ENCODE data around the gene UBASH3B. TPM values are rescaled to one million over a fixed set of nuclear protein-coding genes. Genes with fewer than 3 reads are reported as not detected.

Gene UBASH3B
- total RNA-seq, 2 experiments from 2014 or later, result 54.7 to 73.0 TPM

DNA sequence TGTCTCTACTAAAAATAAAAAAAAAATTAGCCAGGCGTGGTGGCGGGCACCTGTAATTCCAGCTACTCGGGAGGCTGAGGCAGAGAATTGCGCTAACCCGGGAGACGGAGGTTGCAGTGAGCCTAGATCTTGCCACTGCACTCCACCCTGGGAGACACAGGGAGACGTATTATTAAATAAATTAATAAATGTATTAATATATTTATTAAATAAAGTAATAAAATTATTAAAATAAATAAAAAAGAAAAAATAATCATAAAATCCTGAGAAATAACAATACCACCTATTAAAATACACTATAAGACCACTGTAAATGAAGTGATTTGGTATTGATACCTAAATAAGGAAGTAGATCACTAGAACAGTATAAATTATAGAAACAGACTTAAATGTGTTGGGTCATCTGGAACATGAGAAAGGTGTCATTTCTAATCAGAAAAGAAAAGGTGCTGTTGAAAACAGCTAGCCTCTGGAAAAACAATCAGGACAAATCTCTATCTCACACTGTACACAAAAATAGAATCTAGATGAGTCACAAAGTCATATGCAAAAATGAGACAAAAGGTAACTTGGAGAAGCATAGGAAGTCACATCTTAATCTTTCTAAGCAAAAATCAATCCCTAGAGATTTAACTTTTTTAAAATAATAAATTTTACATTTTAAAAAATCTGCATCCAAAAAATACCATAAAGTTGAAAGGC, 43.2 kb upstream of the UBASH3B start:
- Histone ChIP-seq H3K9me2 (ENCODE audit: insufficient read depth, low read length) (no peaks in the 10 kb centered on the region), H3K27ac (ENCODE audit: low read depth, low read length, poor library complexity, severe bottlenecking) (no peak overlapping the region), H4K20me1 (ENCODE audit: insufficient read depth, low read length) (no peaks in the 10 kb centered on the region), H3K4me2 (ENCODE audit: low read length) (no peak overlapping the region), H3K9me3 (ENCODE audit: low read length) (no peaks in the 10 kb centered on the region), H3K36me3 (ENCODE audit: insufficient read depth, low read length) (no peaks in the 10 kb centered on the region), H3K4me1 (ENCODE audit: insufficient read depth, low read length, poor library complexity, severe bottlenecking) (no peaks in the 10 kb centered on the region), H2AFZ (ENCODE audit: low read length) (no peak overlapping the region), H3K4me3 (ENCODE audit: low read depth, low read length, poor library complexity, severe bottlenecking) (no peak overlapping the region), H3K79me2 (ENCODE audit: insufficient read depth, low read depth, low read length) (no peaks in the 10 kb centered on the region)
- BruUV-seq (replicated peaks), result no TSS peak
- DNase-seq (ENCODE audit: low spot score), result no peak
- POLR2A ChIA-PET, result interaction anchor here (0.6 to 0.9 kb wide), 6 partner anchors 10 to 806 kb away, joined by 3 to 7 read pairs (median 5); no protein-coding TSS in a partner anchor
- CTCF ChIA-PET (ENCODE audit: unreplicated experiment), result no interaction called here
- no peak for TF ChIP-seq EZH2phosphoT487 (IDR thresholded peaks at IDR 0.05; ENCODE audit: borderline replicate concordance, low read depth, low read length)
- TF ChIP-seq, protein P1, sequence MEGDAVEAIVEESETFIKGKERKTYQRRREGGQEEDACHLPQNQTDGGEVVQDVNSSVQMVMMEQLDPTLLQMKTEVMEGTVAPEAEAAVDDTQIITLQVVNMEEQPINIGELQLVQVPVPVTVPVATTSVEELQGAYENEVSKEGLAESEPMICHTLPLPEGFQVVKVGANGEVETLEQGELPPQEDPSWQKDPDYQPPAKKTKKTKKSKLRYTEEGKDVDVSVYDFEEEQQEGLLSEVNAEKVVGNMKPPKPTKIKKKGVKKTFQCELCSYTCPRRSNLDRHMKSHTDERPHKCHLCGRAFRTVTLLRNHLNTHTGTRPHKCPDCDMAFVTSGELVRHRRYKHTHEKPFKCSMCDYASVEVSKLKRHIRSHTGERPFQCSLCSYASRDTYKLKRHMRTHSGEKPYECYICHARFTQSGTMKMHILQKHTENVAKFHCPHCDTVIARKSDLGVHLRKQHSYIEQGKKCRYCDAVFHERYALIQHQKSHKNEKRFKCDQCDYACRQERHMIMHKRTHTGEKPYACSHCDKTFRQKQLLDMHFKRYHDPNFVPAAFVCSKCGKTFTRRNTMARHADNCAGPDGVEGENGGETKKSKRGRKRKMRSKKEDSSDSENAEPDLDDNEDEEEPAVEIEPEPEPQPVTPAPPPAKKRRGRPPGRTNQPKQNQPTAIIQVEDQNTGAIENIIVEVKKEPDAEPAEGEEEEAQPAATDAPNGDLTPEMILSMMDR (conservative IDR thresholded peaks at IDR 0.05; ENCODE audit: low read length), result no peak
- intact Hi-C loops (cut with micrococcal nuclease; ENCODE audit: unreplicated experiment), result no loop called here

DNA sequence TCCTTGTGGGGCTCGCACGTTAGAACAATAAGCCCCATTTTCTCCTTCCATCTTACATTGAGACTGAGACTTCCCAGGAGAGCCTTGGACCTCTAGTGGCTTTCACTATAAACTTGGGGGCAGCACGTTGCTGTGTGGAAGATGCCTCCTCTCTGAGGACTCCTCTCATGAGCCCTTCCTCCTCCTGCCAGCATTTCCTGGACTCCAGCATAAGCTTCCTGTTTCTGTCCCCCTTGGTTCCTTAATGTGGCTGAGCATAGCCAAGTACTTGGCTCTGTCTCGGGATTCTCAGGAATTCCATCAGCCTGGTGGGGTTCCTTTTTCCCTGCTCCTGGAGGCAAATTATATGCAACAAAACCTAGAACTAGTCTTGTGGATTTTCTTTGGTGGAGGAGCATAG, 38.8 kb upstream of the UBASH3B start:
- Histone ChIP-seq H3K27ac (ENCODE audit: low read depth, low read length, poor library complexity, severe bottlenecking) (no peak overlapping the region), H3K4me2 (ENCODE audit: low read length) (no peak overlapping the region), H4K20me1 (ENCODE audit: insufficient read depth, low read length) (no peaks in the 10 kb centered on the region), H3K36me3 (ENCODE audit: insufficient read depth, low read length) (no peaks in the 10 kb centered on the region), H3K79me2 (ENCODE audit: insufficient read depth, low read depth, low read length) (no peaks in the 10 kb centered on the region), H3K4me1 (ENCODE audit: insufficient read depth, low read length, poor library complexity, severe bottlenecking) (no peaks in the 10 kb centered on the region), H3K9me2 (ENCODE audit: insufficient read depth, low read length) (no peaks in the 10 kb centered on the region), H3K4me3 (ENCODE audit: low read depth, low read length, poor library complexity, severe bottlenecking) (no peak overlapping the region), H3K9me3 (ENCODE audit: low read length) (no peaks in the 10 kb centered on the region; the same call in 1 of the 2 replicates), H2AFZ (ENCODE audit: low read length) (no peak overlapping the region)
- no peak for DNase-seq (ENCODE audit: low spot score)
- intact Hi-C loops (cut with micrococcal nuclease; ENCODE audit: unreplicated experiment), result no loop called here
- TF ChIP-seq, protein P1 (conservative IDR thresholded peaks at IDR 0.05; ENCODE audit: low read length), result no peak
- TF ChIP-seq EZH2phosphoT487 (IDR thresholded peaks at IDR 0.05; ENCODE audit: borderline replicate concordance, low read depth, low read length), result no peak
- no TSS peak for BruUV-seq (replicated peaks)
- CTCF ChIA-PET (ENCODE audit: unreplicated experiment), result no interaction called here
- POLR2A ChIA-PET, result no interaction called here

DNA sequence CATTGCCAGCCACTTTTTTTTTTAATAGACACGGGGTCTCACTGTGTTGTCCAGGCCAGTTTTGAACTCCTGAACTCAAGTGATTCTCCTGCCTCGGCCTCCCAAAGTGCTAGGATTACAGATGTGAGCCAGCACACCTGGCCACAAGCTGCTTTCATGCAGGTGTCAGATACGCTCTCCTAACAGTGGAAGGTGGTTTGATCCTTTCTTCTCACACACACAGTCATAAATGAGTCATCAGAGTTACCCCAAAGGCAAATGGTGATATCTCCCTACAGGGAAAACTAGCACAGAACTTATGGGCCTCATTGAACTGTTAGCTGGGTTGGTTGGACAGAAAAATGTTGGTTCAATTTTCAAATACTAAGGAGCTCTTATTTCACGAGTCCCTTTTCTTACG, 38.2 kb upstream of the UBASH3B start:
- TF ChIP-seq, protein P1 (conservative IDR thresholded peaks at IDR 0.05; ENCODE audit: low read length), result no peak
- no peak for TF ChIP-seq EZH2phosphoT487 (IDR thresholded peaks at IDR 0.05; ENCODE audit: borderline replicate concordance, low read depth, low read length)
- no peaks in the 10 kb centered on the region for H4K20me1 ChIP-seq (ENCODE audit: insufficient read depth, low read length)
- intact Hi-C loops (cut with micrococcal nuclease; ENCODE audit: unreplicated experiment), result no loop called here
- no peak overlapping the region for H3K27ac ChIP-seq (ENCODE audit: low read depth, low read length, poor library complexity, severe bottlenecking)
- ChIA-PET POLR2A (no interaction called here), CTCF (ENCODE audit: unreplicated experiment) (no interaction called here)
- no peak overlapping the region for H3K4me2 ChIP-seq (ENCODE audit: low read length)
- no peaks in the 10 kb centered on the region for H3K36me3 ChIP-seq (ENCODE audit: insufficient read depth, low read length)
- H3K79me2 ChIP-seq (ENCODE audit: insufficient read depth, low read depth, low read length), result no peaks in the 10 kb centered on the region
- no peaks in the 10 kb centered on the region for H3K4me1 ChIP-seq (ENCODE audit: insufficient read depth, low read length, poor library complexity, severe bottlenecking)
- no TSS peak for BruUV-seq (replicated peaks)
- no peak overlapping the region for H3K4me3 ChIP-seq (ENCODE audit: low read depth, low read length, poor library complexity, severe bottlenecking)
- no peaks in the 10 kb centered on the region for H3K9me2 ChIP-seq (ENCODE audit: insufficient read depth, low read length)
- no peaks in the 10 kb centered on the region; the same call in 1 of the 2 replicates for H3K9me3 ChIP-seq (ENCODE audit: low read length)
- DNase-seq (ENCODE audit: low spot score), result no peak
- no peak overlapping the region for H2AFZ ChIP-seq (ENCODE audit: low read length)

Data from OCI-LY7 (cell line).